K562 (cell line): Measurements from ENCODE around the gene ATF6B. TPM values are rescaled to one million over a fixed set of nuclear protein-coding genes. Genes with fewer than 3 reads are reported as not detected.
A peak's percentile ranks its signal among the peaks of the same experiment; 100 is the strongest.

ENCODE experiments used
- ATAC-seq: fragments of 200-7000 bp; cut with Tn5 transposase; 3 replicates; pipeline ENCODE4 v1.9.1; 2020; ENCODE audit warnings: moderate library complexity
- BruUV-seq: library from RNA; stranded (reverse); fragments of 400-500 nt; replicated peaks from 2 replicates; lab custom pipeline; 2021; lab: Mats Ljungman, UMichigan
- CTCF ChIA-PET: fragments of 300-600 bp; formaldehyde crosslinking; extraction: SDS; loops from one replicate; lab custom pipeline; 2021; ENCODE audit warnings: low intra/inter-chr PET ratio; lab: Yijun Ruan, JAX
- POLR2A ChIA-PET: fragments of 300-600, 350-650 bp; sonication (Branson Sonifier 250); formaldehyde crosslinking; extraction: SDS; loops from one replicate; lab custom pipeline; 2021; ENCODE audit warnings: antibody characterized with exemption, inconsistent platforms; lab: Yijun Ruan, JAX
- DNase-seq, 4 experiments: peaks; one replicate each; pipeline versions ENCODE4 v3.0.0 to v3.0.0-alpha.2; 2011 to 2018; ENCODE audit warnings: low spot score in 3 of 4, mixed read lengths in 3 of 4; ENCODE audit errors: extremely low read depth in 1 of 4
- FAIRE-seq: peaks from 2 replicates; lab custom pipeline; 2011; peaks lifted over from hg19 to GRCh38; lab: Jason Lieb, UNC
- H2AFZ ChIP-seq: 2 replicates; pipeline ENCODE4 v1.6.0; 2011; ENCODE audit warnings: low read depth, low read length, control low read depth, inconsistent platforms
- H3K27ac ChIP-seq: fragments of 200-600 bp; 3 replicates; pipeline ENCODE4 v1.8.0; 2011; ENCODE audit warnings: low read depth, mild to moderate bottlenecking, control low read depth, inconsistent platforms, low read length, moderate library complexity, mixed read lengths; ENCODE audit errors: extremely low read depth
- H3K27me3 ChIP-seq, 2 experiments: fragments of 300-600 bp in 1 of 2; 2 replicates in 1 of 2; 3 replicates in 1 of 2; pipeline versions ENCODE4 v1.6.0 to v1.8.0; 2011; ENCODE audit warnings: inconsistent platforms in 2 of 2, low read length in 2 of 2, mild to moderate bottlenecking in 1 of 2, mixed read lengths in 1 of 2, moderate library complexity in 1 of 2; ENCODE audit not compliant: control insufficient read depth in 2 of 2, insufficient read depth in 2 of 2
- H3K36me3 ChIP-seq: fragments of 300-600 bp; 3 replicates; pipeline ENCODE4 v1.8.0; 2011; ENCODE audit warnings: mild to moderate bottlenecking, low read length, inconsistent platforms; ENCODE audit not compliant: control insufficient read depth, insufficient read depth
- H3K4me1 ChIP-seq, 2 experiments: fragments of 200-600 bp in 1 of 2; replicated peaks in 1 of 2; 2 replicates in 1 of 2; 3 replicates in 1 of 2; pipeline versions ENCODE4 v1.5.1 to v1.8.0; 2011; ENCODE audit warnings: inconsistent platforms in 2 of 2, low read length in 2 of 2, mild to moderate bottlenecking in 1 of 2, mixed read lengths in 1 of 2, moderate library complexity in 1 of 2; ENCODE audit not compliant: control insufficient read depth in 2 of 2, insufficient read depth in 2 of 2
- H3K4me2 ChIP-seq: 2 replicates; pipeline ENCODE4 v1.6.1; 2011; ENCODE audit warnings: low read length, control low read depth, inconsistent platforms, mixed read lengths; ENCODE audit not compliant: insufficient read depth
- H3K4me3 ChIP-seq: fragments of 200-600 bp; sonication (generic), shearing (Covaris generic); 2 replicates; pipeline ENCODE4 v1.5.1; 2016; ENCODE audit warnings: control low read depth, inconsistent platforms
- H3K79me2 ChIP-seq: fragments of 200-600 bp; 3 replicates; pipeline ENCODE4 v1.8.0; 2011; ENCODE audit warnings: low read length, inconsistent platforms; ENCODE audit not compliant: control insufficient read depth, insufficient read depth
- H3K9ac ChIP-seq, 2 experiments: 2 replicates each; pipeline versions ENCODE4 v1.6.0 to v1.6.1; 2011; ENCODE audit warnings: low read depth in 2 of 2, low read length in 2 of 2, control low read depth in 1 of 2, inconsistent platforms in 1 of 2, mild to moderate bottlenecking in 1 of 2, mixed read lengths in 1 of 2; ENCODE audit not compliant: insufficient read depth in 1 of 2
- H3K9me1 ChIP-seq: one replicate; pipeline ENCODE4 v1.6.0; 2011; ENCODE audit warnings: inconsistent platforms, mild to moderate bottlenecking, low read length, moderate library complexity; ENCODE audit not compliant: control insufficient read depth, insufficient read depth
- H3K9me3 ChIP-seq: replicated peaks from 2 replicates; pipeline ENCODE4 v1.5.1; 2011; ENCODE audit warnings: low read depth, low read length, inconsistent platforms; ENCODE audit not compliant: control insufficient read depth, insufficient read depth
- H4K20me1 ChIP-seq: replicated peaks from 2 replicates; pipeline ENCODE4 v1.6.1; 2011; ENCODE audit warnings: low read length, inconsistent platforms, mixed read lengths; ENCODE audit not compliant: control insufficient read depth, insufficient read depth
- BCOR ChIP-seq: fragments of 450-650 bp; IDR thresholded peaks from 2 replicates; pipeline ENCODE4 v1.6.1; 2016
- HDAC2 ChIP-seq: fragments of 450-650 bp; IDR thresholded peaks from 2 replicates; pipeline ENCODE4 v1.6.1; 2016; ENCODE audit warnings: mild to moderate bottlenecking
- KDM1A ChIP-seq, 2 experiments: fragments of 450-650 bp; IDR thresholded peaks; 2 replicates each; pipeline ENCODE4 v1.6.1; 2016; ENCODE audit warnings: mild to moderate bottlenecking in 2 of 2
- PRPF4 ChIP-seq: fragments of 200-400 bp; formaldehyde crosslinking; IDR thresholded peaks from one replicate; pipeline ENCODE4 v1.6.1; 2017; ENCODE audit warnings: low read length, low read depth, mild to moderate bottlenecking; ENCODE audit not compliant: insufficient read depth, poor library complexity, severe bottlenecking
- RBM25 ChIP-seq: fragments of 200-400 bp; formaldehyde crosslinking; IDR thresholded peaks from 2 replicates; pipeline ENCODE4 v1.6.1; 2018; ENCODE audit warnings: low read length, low read depth, moderate library complexity; ENCODE audit not compliant: severe bottlenecking
- WGBS: fragments of 100-300 bp; shearing (Covaris generic); methylation state at CpG from one replicate; pipeline ENCODE4 v1.1.6; 2016; ENCODE audit warnings: low coverage, mixed read lengths; ENCODE audit not compliant: insufficient coverage; ENCODE audit errors: missing lambda C conversion rate; 5-methylcytosine and 5-hydroxymethylcytosine counted together
- in situ Hi-C: fragments of 300-500 bp; cut with MboI; formaldehyde crosslinking; loops from 4 replicates; pipeline ENCODE4 v1.15.0; 2018; ENCODE audit warnings: inconsistent platforms, mixed read lengths
- intact Hi-C: fragments of 100-400 bp; cut with micrococcal nuclease; formaldehyde crosslinking; loops from 2 replicates; pipeline ENCODE4 v1.14.2; 2022
- polyA plus RNA-seq, 8 experiments: library from polyadenylated mRNA; depleted of rRNA in 4 of 8; stranded (reverse) in 5 of 8; unstranded in 3 of 8; fragments of >200 nt; fragmentation: Nextera tagmentation in 2 of 8; fragmentation: Illumina TruSeq in 1 of 8; extraction: Ambion mirVana in 2 of 8; extraction: Trizol in 1 of 8; gene quantifications; 2 replicates each; pipeline versions ENCODE4 v1.2.1 to v1.2.3, GENCODE V29; 2011 to 2014; ENCODE audit warnings: inconsistent platforms in 1 of 8, missing spikeins in 1 of 8
- total RNA-seq, 7 experiments: library from RNA; depleted of rRNA in 6 of 7; stranded (reverse); fragments of >200 nt in 6 of 7; fragmentation: Illumina TruSeq in 2 of 7; extraction: Trizol in 2 of 7; gene quantifications; 2 replicates each; pipeline versions ENCODE4 v1.2.1 to v1.2.3, GENCODE V29; 2011 to 2021; ENCODE audit warnings: low replicate concordance in 1 of 7
- TF ChIP-seq, protein P1 (sequence below): fragments of 450-650 bp; formaldehyde crosslinking; IDR thresholded peaks from 2 replicates; pipeline ENCODE4 v1.4.0; 2022; ENCODE audit warnings: missing genetic modification characterization

The ATF6B gene
- total and polyA plus RNA-seq, 9 of the 15 experiments (the other 6 are each of a cell fraction or from before 2014, with no cell fraction given) = 20.7 to 131 (median 31.7) TPM

GRCh38 chr6:32089082-32089828, 38.8 kb downstream of the ATF6B start:
- no peak overlapping the region; a peak in 1 of 4 replicates for H3K9ac ChIP-seq
- H3K4me1 ChIP-seq = peaks cover 9 to 30% of the 10 kb centered on the region in 2 experiments
- DNase-seq = no peak
- H3K9me1 ChIP-seq = no peaks in the 10 kb centered on the region
- H3K4me2 ChIP-seq = no peak overlapping the region
- no peaks in the 10 kb centered on the region for H4K20me1 ChIP-seq
- no peak overlapping the region for H2AFZ ChIP-seq
- no peak overlapping the region for H3K4me3 ChIP-seq
- TF ChIP-seq RBM25 = peak; percentile 93
- peak; percentile 88 for TF ChIP-seq BCOR
- TF ChIP-seq, protein P1, sequence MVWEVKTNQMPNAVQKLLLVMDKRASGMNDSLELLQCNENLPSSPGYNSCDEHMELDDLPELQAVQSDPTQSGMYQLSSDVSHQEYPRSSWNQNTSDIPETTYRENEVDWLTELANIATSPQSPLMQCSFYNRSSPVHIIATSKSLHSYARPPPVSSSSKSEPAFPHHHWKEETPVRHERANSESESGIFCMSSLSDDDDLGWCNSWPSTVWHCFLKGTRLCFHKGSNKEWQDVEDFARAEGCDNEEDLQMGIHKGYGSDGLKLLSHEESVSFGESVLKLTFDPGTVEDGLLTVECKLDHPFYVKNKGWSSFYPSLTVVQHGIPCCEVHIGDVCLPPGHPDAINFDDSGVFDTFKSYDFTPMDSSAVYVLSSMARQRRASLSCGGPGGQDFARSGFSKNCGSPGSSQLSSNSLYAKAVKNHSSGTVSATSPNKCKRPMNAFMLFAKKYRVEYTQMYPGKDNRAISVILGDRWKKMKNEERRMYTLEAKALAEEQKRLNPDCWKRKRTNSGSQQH = no peak
- peak in 1 of 2 experiments; percentile 47; a peak in 1 of 4 replicates for TF ChIP-seq KDM1A (IDR thresholded peaks at IDR 0.05)
- TF ChIP-seq PRPF4 = no peak
- 0 out of 2 replicates have a peak, but pooled peaks have one; percentile 23 for TF ChIP-seq HDAC2
- ChIA-PET POLR2A (interaction anchor here (0.6 to 7.4 kb wide), 4 partner anchors 20 to 133 kb away, joined by 3 to 38 read pairs (median 5); partner anchors contain the start of genes ATF6B and TNXB), CTCF (no interaction called here)
- FAIRE-seq = no peak
- 14% methylated on average over 10 of the region's 10 CpGs for WGBS
- H3K27me3 ChIP-seq = peaks cover 15 to 40% of the 10 kb centered on the region in 2 experiments
- in situ Hi-C loops (no loop called here), intact Hi-C loops (no loop called here)
- no peak overlapping the region for H3K27ac ChIP-seq
- H3K36me3 ChIP-seq = no peaks in the 10 kb centered on the region
- no peaks in the 10 kb centered on the region for H3K79me2 ChIP-seq
- H3K9me3 ChIP-seq = no peaks in the 10 kb centered on the region
- no peak for ATAC-seq
- no TSS peak for BruUV-seq
